ENCODE measurements around the gene TBX1. TPM values are rescaled to one million over a fixed set of nuclear protein-coding genes. Genes with fewer than 3 reads are reported as not detected.
A peak's percentile ranks its signal among the peaks of the same experiment; 100 is the strongest.

The TBX1 gene
- total RNA-seq, 1 experiment from 2014 or later, result 0.61 TPM

DNA sequence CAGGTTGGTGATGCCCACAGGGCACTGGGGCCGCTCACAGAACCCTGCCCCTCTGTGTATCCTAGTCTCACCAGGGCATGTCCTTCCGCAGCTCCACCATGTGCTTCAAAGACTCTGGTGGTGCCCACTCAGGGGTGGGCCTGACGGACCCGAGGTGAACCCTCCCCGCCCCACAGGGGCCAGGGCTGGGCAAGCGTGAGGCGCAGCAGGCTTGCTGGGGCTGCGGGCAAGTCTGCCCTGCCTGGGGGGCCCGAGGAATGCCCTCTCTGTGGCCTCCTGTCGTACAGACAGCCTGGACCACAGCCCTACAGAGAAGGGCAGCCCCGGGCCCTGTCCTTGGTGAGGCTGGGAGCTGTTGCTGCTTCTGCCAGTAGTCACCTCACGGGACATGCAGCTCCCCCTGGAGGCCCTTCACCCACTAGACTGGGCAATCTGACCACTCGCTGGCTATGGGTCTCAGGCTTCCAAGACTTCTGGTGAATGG is 40.2 kb downstream of the TBX1 start:
- peak in 1 of 2 experiments; percentile 27 for DNase-seq (ENCODE audit: low read depth in 1 of 2, low spot score in 2 of 2)
- peaks cover 6% of the 10 kb centered on the region; the same call in 1 of the 2 replicates for H3K36me3 ChIP-seq
- H3K27ac ChIP-seq, result no peak overlapping the region
- H3K4me3 ChIP-seq, result no peak overlapping the region
- H3K9me3 ChIP-seq (replicated peaks), result no peaks in the 10 kb centered on the region
- H3K27me3 ChIP-seq (replicated peaks), result no peaks in the 10 kb centered on the region
- H3K4me1 ChIP-seq (replicated peaks), result peaks cover 27% of the 10 kb centered on the region

GRCh38 chr22:19801340-19802000 is 40.9 kb downstream of the TBX1 start:
- H3K27ac ChIP-seq, result no peak overlapping the region
- peaks cover 34% of the 10 kb centered on the region for H3K4me1 ChIP-seq (replicated peaks)
- no peak overlapping the region for H3K4me3 ChIP-seq
- H3K9me3 ChIP-seq (replicated peaks), result peaks cover 2% of the 10 kb centered on the region; the same call in 1 of the 2 replicates
- peaks cover 11% of the 10 kb centered on the region for H3K36me3 ChIP-seq
- no peak for DNase-seq (ENCODE audit: low read depth in 1 of 2, low spot score in 2 of 2)
- no peaks in the 10 kb centered on the region for H3K27me3 ChIP-seq (replicated peaks)

- H3K4me1 ChIP-seq (replicated peaks), result peaks cover 37% of the 10 kb centered on the region
Observed at GRCh38 chr22:19802001-19802893, 41.7 kb downstream of the TBX1 start.

DNA sequence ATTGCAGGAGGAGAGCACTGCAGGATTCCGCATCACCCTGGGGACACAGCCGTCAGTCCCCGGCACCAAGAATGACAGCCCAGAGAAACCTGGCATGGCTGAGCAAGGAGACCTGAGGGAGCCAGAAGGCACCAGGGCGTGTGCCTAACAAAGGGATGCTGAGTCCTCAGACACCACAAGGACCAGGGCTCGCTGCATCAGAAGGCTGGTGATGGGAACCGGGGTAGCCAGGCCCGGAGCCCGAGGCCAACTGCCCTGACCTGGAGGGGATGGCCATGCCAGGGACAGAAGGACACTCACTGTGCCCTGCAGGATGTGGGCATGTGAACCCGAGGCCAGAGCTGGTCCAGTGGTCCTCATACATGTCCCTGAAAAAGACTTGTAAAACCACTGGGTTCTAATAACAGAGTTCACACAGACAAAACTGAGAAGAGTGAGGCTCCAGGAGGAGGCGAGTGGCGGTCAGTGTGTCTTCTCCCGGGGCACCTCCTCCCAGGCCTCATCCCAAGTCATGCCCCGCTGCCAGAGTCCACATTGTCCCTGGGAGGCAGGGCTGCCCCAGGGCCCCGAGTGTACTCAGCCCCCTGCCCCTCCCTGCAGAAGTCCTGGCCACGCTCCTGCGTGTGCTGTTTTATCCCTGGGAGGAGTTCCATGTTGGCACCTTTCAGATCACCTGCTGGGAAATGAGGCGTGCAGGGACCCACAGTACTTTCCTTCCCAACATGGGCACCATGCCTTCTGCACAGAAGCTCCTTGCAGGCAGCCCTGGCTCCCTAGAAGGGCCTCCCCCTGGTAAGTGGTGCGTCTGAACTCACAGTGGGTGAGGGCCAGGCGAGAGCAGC is 42.5 kb downstream of the TBX1 start:
- peaks cover 37% of the 10 kb centered on the region for H3K4me1 ChIP-seq (replicated peaks)

More at GRCh38 chr22:19802001-19802893, 41.7 kb downstream of the TBX1 start:
- Histone ChIP-seq H3K36me3 (peaks cover 13% of the 10 kb centered on the region), H3K4me3 (no peak overlapping the region), H3K27me3 (replicated peaks) (no peaks in the 10 kb centered on the region), H3K9me3 (replicated peaks) (peaks cover 2% of the 10 kb centered on the region; the same call in 1 of the 2 replicates), H3K27ac (no peak overlapping the region)
- DNase-seq (ENCODE audit: low read depth in 1 of 2, low spot score in 2 of 2), result no peak

GRCh38 chr22:19803736-19804267 is 43.2 kb downstream of the TBX1 start:
- H3K27ac ChIP-seq, result no peak overlapping the region
- peaks cover 9% of the 10 kb centered on the region for H3K36me3 ChIP-seq
- H3K4me3 ChIP-seq, result no peak overlapping the region
- H3K27me3 ChIP-seq (replicated peaks), result no peaks in the 10 kb centered on the region
- DNase-seq (ENCODE audit: low read depth in 1 of 2, low spot score in 2 of 2), result no peak
- peaks cover 2% of the 10 kb centered on the region; the same call in 1 of the 2 replicates for H3K9me3 ChIP-seq (replicated peaks)
- peaks cover 32% of the 10 kb centered on the region for H3K4me1 ChIP-seq (replicated peaks)

More for the DNA sequence above, 42.5 kb downstream of the TBX1 start:
- Histone ChIP-seq H3K4me3 (no peak overlapping the region), H3K36me3 (peaks cover 13% of the 10 kb centered on the region), H3K27ac (no peak overlapping the region), H3K9me3 (replicated peaks) (peaks cover 2% of the 10 kb centered on the region; the same call in 1 of the 2 replicates), H3K27me3 (replicated peaks) (no peaks in the 10 kb centered on the region)
- no peak for DNase-seq (ENCODE audit: low read depth in 1 of 2, low spot score in 2 of 2)

DNA sequence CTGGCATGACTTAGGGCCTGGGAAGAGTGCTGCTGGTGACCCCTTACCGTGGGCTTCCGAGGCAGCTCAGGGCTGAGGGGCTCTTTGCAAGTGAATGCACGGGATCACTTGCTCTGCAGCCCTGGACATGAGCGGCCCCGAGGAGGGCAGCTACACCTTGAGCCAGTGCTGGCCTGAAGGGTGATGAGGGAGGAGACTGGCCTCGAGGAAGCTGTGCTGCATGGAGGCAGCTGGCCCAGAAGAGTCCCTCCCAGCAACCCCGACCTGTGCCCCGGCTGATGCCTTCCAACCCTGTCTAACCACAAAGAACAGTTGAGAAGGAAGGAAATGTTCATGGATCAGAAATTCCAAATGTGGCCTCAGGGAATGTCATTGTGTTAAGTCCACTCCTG is 45.2 kb downstream of the TBX1 start:
- no peak overlapping the region for H3K27ac ChIP-seq
- H3K9me3 ChIP-seq (replicated peaks), result peaks cover 2% of the 10 kb centered on the region; the same call in 1 of the 2 replicates
- DNase-seq (ENCODE audit: low read depth in 1 of 2, low spot score in 2 of 2), result no peak
- no peak overlapping the region for H3K4me3 ChIP-seq
- H3K4me1 ChIP-seq (replicated peaks), result peaks cover 15% of the 10 kb centered on the region
- H3K27me3 ChIP-seq (replicated peaks), result no peaks in the 10 kb centered on the region
- H3K36me3 ChIP-seq, result peaks cover 7% of the 10 kb centered on the region

DNA sequence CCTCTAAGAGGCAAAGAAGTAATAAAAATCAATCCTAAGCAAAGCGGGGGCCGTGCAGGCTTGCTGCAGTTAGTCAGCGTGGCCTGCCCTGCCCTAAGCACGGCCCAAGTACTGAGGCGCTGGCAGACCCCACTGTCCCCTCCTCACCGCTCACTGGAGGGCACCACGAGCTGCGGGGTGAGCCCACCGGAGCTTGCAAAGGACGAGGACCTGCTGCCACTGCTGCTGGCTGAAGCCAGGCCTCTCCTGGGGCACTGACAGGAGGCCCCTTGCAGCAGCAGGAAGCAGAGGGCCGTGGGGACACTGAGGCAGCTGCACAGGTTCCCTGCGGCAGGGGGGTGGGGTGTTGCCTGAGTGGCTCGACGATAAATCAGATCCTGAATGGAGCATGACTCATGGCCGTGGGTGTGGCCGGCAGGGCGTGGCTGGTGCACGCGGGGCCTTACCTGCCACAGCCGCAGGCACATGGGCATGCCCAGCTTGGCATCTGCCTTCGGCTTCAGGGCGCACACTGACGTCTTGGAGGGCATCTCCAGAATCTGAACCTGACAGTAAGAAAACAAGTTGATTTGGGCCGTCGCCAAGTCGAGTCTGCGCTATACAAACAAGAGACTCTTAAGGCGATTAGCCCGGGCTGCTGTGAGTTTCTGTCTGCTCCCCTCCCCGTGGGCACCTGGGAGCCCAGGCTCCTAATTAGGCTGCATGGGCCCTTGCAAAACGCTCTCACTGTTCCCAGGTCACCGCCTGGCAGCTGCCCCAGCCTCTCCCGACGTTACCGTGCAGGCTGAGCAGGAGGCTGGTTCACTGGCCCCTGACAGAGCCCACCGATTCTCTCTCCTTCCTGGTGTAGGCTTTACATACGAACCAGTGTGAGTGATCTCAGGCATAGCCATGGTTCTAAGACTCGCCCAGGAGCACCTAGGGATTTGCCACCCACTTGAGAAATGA is 45.9 kb downstream of the TBX1 start:
- peaks cover 21% of the 10 kb centered on the region for H3K4me1 ChIP-seq (replicated peaks)
- H3K27me3 ChIP-seq (replicated peaks), result no peaks in the 10 kb centered on the region
- peaks cover 7% of the 10 kb centered on the region for H3K36me3 ChIP-seq
- no peak overlapping the region for H3K4me3 ChIP-seq
- peak in 1 of 2 experiments; percentile 17 for DNase-seq (ENCODE audit: low read depth in 1 of 2, low spot score in 2 of 2)
- peaks cover 2% of the 10 kb centered on the region; the same call in 1 of the 2 replicates for H3K9me3 ChIP-seq (replicated peaks)
- H3K27ac ChIP-seq, result no peak overlapping the region

DNA sequence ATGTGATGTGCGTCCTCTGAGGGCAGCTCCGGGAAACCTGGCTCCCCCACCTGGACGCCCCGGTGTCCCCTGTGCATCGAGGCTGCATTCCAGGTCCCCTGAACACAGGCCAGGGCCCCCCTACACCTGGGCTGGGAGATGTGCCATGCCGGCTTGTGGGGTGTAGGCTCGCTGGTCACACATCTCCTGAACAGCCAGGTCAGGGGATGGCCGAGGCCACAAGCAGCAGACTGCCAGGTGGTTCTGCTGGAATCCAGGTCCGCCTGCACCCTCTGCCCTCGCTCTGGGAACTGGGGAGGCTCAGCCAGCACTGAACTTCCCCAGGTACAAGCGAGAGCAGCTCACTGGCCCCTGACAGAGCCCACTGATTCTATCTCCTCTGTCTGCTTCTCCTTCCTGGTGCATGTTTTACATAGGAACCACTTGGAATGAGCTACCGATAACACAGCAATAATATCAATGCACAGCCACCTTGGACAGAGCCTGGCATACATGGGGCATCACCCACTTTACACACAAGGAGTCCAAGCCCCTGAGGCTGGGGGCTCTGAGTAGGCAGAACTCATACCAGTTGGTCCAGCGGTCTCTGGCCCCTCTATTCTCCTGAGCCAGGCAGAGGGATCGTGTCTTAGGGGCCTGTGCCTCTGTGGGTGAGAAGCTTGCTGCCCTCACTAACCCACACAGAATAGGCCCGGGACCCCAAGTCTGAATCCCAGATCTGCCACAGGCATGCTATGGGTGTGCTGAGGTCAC is 46.8 kb downstream of the TBX1 start:
- H3K4me3 ChIP-seq, result no peak overlapping the region
- H3K36me3 ChIP-seq, result peaks cover 7% of the 10 kb centered on the region
- DNase-seq (ENCODE audit: low read depth in 1 of 2, low spot score in 2 of 2), result no peak
- peaks cover 21% of the 10 kb centered on the region for H3K4me1 ChIP-seq (replicated peaks)
- H3K9me3 ChIP-seq (replicated peaks), result peaks cover 2% of the 10 kb centered on the region; the same call in 1 of the 2 replicates
- no peak overlapping the region for H3K27ac ChIP-seq
- no peaks in the 10 kb centered on the region for H3K27me3 ChIP-seq (replicated peaks)

GRCh38 chr22:19807914-19808872 is 47.6 kb downstream of the TBX1 start:
- Histone ChIP-seq H3K36me3 (peaks cover 7% of the 10 kb centered on the region), H3K9me3 (replicated peaks) (peaks cover 2% of the 10 kb centered on the region; the same call in 1 of the 2 replicates), H3K4me1 (replicated peaks) (peaks cover 21% of the 10 kb centered on the region), H3K4me3 (no peak overlapping the region), H3K27ac (no peak overlapping the region), H3K27me3 (replicated peaks) (no peaks in the 10 kb centered on the region)
- DNase-seq (ENCODE audit: low read depth in 1 of 2, low spot score in 2 of 2), result no peak

GRCh38 chr22:19808873-19809478 is 48.4 kb downstream of the TBX1 start:
- Histone ChIP-seq H3K27me3 (replicated peaks) (no peaks in the 10 kb centered on the region), H3K4me3 (no peak overlapping the region)

More at GRCh38 chr22:19808873-19809478, 48.4 kb downstream of the TBX1 start:
- DNase-seq (ENCODE audit: low read depth in 1 of 2, low spot score in 2 of 2), result no peak
- Histone ChIP-seq H3K36me3 (peaks cover 7% of the 10 kb centered on the region), H3K27ac (no peak overlapping the region), H3K4me1 (replicated peaks) (peaks cover 21% of the 10 kb centered on the region), H3K9me3 (replicated peaks) (peaks cover 2% of the 10 kb centered on the region; the same call in 1 of the 2 replicates)

All from SJSA1 (cell line).